ENCODE measurements around the gene VAT1.
A peak's percentile ranks its signal among the peaks of the same experiment; 100 is the strongest.
"Not testable (repeated sequence)": the region's sequence is repeated elsewhere in the genome, so short reads cannot be mapped to it uniquely, and the experiment has no call there.

The VAT1 gene

DNA sequence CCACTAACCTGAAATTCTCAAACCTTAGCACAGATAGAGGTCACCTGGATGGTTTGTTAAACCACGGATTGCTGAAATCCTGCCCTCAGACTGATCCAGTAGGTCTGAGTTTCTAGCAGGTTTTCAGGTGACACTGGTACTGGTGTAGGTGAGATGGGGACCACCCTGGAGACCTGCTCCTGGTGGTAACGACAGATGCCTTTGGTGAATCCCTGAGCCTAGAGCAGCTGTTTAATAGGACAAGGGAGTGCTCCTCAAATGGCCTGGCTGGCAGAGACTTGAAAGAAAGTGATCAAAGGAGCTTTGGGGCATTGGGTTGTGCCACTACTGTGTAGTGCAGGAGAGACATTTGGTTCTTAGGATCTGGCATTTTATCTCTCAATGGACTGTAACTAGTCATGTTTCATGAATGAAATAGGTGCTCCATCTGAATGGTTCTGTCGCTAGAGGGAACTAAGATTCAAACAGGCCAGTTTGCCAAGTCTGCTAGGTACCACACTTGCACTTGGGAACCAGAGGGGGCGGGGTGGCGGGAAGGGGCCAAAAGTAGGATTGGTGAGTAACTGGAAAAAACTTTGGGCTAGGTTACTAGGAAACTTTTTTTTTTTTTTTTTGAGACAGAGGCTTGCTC is 18.5 kb downstream of the VAT1 start:
- DNase-seq: no peak

DNA sequence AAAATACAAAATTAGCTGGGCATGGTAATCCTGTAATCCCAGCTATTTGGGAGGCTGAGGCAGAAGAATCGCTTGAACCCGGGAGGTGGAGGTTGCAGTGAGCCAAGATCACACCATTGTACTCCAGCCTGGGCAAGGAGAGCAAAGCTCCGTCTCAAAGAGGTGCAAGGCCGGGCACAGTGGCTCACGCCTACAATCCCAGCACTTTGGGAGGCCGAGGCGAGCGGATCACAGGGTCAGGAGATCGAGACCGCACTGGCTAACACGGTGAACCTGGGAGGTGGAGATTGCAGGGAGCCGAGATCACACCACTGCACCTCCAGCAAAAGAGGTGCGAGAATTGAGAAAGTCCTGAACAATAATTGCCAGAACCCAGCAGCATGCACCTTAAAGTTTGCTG is 21.3 kb downstream of the VAT1 start:
- DNase-seq: not testable (repeated sequence)

DNA sequence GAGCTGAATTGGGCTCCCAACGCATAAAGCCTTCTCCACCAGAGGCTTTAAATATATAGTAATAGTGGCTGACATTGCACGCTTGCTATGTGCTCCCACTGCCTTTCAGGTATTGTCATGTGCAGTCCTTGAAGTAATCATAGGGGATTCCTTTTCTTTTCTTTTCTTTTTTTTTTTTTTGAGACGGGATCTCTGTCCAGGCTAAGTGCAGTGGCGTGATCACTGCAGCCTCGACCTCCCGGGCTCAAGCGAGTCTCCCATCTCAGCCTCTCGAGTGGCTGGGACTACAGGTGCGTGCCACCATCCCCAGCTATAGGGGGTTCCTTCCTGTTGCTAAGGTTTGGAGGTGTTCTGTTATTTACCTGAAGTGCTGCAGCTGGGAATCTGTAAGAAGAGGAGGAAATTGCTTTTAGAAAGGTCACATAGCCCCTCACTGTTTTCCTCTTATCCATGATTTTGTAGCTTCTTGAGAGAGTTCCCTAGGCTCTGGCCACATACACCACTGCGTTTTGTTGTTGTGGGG is 23.1 kb downstream of the VAT1 start:
- no peak for DNase-seq

DNA sequence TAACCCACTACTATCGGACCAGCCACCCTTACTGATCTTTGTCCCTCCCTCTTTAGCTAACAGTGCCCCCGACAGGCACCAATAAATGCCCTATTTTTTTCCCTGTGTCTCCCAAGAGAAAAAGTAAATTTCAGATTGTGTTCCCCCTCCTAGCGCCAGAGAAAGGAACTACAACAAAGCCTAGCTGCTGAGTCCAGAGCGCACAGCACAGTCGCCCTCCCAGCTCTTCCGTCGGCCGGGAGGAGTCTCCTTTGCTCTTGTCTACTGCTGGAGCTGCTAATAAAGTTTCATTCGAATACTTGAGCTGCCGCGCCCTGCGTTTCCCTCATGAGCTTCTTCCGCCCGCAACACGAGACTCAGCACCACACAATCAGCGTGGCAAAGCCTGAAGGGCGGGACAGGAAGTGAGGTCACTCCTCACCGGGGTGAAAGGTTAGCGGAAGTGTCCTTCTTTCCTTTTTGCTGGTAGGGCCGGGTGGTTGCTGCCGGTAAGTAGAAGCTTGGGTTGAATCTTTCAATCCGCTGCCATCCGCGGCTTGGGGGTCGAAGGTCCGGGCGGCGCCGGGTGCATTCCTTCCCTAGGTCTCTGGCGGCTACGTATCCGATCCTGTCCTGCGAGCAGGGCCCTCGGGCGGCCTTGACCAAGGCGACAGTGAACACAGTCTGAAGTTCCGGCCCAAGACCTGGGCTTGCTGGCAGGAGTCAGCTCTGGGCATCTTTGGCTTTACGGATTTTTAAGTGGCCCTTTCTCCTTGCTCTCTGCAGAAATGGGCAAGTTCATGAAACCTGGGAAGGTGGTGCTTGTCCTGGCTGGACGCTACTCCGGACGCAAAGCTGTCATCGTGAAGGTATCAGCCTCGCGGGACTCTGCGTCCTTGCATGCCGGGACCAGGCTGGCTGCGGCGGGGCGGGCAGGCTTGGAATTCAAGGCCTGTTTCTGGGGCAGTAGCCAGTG is 23.9 kb downstream of the VAT1 start, which contains the start of gene RPL27:
Gene RPL27, plus strand, starts transcription at position 436 of the 955 bp plus-strand sequence. Its CDS starts 332 bp downstream, at position 768.
- DNase-seq: peak; percentile 100

DNA sequence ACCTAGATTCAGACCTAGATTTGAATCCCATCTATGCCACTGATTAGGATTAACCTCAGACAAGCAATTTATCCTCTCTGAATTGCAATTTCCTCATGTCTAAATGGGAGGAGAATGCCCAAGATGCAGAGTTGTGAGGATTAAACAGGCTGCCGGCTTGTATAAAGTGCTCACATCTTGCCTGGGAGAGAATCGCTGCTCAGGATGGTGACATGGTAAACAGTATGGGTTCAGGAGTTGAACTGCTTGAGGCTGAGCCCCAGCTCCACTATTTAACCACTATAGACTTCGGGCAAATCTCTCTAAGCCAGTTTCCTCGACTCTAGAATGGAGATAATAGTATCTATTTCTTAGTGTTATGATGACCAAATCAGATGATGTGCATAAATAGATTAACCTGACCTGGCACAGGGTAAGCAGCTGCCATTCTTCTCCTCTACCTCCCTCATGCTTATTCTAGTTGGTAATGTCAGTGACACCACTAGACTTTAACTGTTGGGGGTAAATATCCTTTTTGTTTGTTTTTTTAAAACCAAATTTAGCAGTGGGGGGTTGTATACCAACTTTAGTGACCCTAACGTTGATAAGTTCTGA is 24.7 kb downstream of the VAT1 start:
- DNase-seq: no peak

DNA sequence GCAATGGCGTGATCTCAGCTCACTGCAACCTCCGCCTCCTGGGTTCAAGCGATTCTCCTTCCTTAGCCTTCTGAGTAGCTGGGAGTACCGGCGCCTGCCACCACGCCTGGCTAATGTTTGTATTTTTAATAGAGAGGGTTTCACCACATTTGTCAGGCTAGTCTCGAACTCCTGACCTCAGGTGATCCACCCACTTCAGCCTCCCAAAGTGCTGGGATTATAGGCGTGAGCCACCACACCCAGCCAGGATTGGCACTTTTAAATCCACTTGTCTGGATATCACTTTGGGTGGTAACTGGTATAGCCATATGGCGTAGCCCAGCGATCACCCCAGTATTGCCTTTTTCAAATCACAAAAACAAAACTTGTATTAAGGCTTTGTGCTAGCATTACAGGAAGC is 28.3 kb downstream of the VAT1 start:
- DNase-seq: not testable (repeated sequence)

DNA sequence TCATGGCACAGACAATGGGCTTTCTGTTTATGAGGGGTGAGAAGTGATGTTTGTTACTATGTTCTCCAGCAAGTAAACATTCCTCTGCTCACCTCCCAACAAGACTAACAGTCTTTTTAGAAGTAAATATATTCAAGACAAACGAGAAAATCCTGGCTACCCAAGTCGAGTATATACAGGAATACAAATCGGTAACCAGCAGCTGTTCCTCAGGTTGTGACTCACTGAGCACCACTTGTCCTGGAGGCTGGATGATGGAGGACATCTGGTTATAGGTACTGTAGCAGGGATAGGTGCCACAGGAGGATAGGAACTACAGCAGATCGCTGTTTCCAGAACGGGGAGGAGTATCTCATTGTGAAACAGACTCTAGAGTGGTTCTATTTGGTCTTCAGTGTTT is 29.3 kb downstream of the VAT1 start:
- no peak for DNase-seq

DNA sequence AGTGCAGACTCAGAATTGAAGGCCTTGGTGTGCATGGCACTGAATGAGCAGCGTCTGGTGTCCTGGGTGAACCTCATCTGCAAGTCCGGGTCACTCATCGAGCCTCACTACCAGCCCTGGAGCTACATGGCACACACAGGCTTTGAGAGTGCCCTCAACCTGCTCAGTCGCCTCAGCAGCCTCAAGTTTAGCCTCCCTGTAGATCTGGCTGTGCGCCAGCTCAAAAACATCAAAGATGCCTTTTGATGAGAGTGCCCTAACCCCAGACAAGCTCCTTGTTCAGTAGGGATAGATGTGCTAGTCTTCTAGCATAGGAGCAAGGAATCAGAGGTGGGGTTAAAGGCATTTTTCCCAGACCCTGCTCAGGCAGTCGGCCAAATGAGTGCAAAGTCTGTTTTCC is 30.7 kb downstream of the VAT1 start:
- no peak for DNase-seq

DNA sequence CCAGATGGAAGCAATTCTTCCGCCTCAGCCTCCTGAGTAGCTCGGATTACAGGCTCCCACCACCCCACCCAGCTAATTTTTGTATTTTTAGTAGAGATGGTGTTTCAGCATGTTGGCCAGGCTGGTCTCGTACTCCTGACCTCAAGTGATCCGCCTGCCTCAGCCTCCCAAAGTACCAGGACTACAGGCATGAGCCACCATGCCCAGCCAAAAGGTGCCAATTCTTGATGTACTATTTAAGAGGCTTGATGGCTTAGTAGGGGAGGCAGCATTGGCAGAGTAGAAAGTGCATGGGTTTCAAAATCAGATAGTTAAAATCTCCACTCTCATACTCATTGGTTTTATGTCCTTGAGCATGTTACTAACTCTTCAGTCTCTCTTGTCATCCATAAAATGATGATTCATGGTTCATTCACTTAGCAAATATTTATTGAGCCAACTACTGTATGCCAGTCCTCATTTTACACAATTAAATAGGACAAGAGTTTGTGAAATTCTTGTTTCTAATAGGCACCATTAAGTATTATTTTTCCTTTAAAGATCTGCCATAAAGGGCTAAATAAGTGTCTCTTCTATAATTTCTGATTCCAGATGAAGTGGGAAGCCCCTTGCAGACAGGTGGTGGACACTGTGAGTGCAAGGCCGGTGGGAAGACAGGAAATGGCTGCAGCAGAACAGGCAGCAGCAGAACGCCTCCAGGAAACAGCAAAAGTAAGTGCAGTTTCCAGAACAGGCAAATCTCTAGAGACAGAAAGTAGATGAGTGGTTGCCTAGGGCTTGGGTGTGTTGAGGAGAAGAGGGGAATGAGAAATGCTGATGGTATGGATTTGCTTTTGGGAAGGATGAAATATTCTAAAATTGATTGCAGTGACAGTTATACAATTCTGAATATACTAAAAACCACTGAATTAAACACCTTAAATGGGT is 32.2 kb downstream of the VAT1 start:
- DNase-seq: no peak

DNA sequence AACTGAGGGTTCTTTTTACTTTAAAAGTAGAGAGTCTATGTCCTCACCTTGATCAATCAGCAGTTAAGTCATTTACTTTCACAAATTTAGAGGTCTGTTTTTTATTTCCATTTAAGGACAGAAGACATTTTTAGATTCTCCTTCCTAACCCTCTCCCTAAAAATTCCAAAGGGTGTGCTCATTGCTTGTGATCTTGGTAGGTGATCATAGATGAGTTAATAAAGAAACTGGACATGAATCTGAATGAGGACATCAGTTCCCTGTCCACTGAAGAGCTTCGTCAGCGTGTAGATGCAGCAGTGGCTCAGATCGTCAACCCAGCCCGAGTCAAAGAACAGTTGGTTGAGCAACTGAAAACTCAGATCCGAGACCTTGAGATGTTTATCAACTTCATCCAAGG is 33.0 kb downstream of the VAT1 start:
- no peak for DNase-seq

DNA sequence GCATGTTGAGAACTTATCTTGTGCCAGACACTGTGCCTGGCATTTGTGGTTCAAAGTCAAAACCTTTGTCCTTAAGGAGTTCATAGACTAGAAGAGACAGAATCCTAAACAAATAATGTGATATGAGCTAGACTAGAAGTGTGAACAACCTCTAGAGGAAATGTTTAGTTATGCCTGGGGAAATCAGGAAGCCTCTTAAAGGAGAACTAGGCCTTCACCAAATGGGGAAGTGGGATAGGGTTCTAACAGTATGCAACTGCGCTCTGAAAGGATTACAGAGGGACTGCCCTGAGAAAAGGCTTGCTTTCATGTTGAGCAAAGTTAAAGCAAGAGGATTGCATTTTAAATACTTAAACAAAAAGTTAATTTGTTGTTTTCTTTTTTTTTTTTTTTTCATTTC is 37.0 kb downstream of the VAT1 start:
- peak; percentile 97 for DNase-seq

DNA sequence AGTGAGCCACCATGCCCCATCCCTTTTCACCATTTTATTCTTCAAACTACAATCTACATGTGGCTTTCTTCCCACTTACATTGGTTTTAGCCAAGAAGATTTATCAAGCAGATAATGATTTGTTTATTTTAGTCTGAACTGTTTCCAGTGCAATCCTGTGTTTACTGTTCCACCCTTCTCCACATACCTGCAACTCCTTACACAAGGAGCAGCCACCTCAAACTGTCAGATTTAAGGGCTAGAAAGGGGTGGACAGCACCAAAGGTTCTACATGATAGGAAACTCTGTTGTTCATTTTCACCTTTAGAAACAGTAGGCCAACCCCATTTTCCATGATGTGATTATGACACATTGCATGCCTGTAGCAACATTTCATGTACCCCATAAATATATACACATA is 39.9 kb downstream of the VAT1 start:
- no peak for DNase-seq

DNA sequence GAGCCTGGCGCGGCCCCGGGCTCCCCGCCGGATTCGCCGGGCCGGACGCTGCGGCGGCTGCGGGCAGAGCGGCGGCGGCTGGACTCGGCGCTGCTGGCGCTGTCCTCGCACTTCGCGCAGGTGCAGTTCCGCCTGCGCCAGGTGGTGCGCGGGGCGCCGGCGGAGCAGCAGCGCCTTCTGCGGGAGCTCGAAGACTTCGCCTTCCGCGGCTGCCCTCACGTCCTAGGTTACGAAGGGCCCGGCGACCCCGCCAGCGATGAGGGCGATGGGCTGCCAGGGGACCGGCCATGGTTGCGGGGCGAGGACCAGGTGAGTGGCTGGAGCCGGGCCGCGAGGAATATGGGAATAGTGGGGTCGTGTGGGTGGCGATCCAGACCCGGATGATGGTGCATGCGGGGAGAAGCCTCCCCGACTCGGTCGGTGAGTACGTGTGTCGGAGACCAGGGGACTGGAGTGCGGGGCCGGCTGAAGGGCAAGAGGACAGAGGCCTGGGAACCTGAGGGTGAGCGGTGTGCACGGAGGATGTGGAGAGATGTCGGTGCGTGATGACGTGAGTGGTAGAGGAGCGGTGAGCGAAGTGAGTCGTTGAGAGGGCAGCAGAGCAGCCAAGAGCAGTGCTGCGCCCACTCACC is 41.3 kb downstream of the VAT1 start:
- peak; percentile 10 for DNase-seq

DNA sequence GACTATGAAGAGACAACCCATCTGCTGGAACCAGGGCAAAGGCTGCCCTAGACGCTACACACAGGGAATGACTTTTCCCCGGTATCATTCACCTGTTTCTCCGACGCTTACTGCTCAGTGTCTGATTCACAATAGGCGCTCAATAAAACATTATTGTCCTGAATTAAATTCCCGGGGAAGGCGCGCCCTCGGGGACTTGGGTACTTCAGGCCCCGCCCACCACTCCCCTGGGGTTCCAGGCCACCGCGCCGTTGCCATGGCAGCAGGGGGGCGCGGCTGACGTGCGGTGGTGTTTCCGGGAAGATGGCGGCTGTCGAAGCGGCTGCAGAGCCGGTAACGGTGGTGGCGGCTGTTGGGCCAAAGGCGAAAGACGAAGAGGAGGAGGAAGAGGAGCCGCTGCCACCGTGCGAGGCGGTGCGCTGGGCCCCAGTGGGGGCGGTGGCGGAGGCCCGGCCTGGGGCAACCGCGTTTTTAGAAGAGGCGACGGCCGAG is 41.9 kb downstream of the VAT1 start, which contains the start of gene RUNDC1:
Gene RUNDC1, plus strand, starts transcription at position 292 of the 492 bp plus-strand sequence. Its CDS starts 12 bp downstream, at position 304.
- DNase-seq: peak; percentile 81

DNA sequence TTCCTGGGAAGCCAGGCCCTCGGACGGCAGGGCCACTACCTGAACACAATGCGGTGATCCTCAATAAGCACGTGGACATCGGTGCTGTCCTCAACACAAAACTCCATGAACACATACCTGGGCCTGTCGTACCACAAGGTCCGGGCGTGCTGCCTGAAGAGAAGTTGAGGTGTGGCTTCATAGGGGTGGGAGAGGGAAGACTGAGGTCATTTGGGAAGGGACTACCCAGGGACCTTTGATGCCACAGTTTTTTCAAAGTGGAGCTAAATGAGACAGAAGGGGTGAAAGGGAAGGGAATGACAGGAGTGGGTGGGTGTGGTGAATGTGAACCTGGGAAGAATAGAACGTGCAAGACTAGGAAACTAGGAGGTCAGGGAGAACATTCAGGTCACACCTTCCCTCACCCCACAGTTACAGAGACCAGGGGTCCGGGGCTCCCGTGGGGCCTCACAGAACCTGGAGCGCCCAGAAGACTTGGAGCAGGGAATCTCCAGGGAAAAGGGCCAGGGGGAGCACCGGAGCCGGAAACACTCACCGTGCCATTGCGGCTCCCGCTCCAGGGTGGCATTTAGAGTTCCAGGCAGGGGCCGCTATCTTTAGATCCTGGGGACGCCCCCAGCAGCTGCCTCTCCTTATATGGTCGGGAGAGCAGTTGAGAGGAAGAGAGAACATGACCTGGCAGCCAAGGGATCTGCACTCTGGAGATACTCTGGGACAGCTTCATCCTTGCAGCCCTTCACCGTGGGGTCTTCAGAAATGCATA is 42.5 kb downstream of the VAT1 start, which contains the start of gene PTGES3L:
Gene PTGES3L, minus strand, starts transcription at position 570 of the 763 bp plus-strand sequence. Its CDS starts 27 bp downstream, at position 543.
- peak; percentile 62 for DNase-seq

DNA sequence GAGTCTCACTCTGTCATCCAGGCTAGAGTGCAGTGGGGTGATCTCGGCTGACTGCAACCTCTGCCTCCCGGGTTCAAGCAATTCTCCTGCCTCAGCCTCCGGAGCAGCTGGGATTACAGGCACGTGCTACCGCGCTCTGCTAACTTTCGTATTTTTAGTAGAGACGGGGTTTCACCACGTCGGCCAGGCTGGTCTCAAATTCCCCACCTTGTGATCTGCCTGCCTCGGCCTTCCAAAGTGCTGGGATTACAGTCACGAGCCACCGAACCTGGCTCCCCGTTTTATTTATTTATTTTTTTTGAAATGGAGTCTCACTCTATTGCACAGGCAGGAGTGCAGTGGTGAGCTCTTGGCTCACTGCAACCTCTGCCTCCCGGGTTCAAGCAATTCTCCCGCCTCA is 46.5 kb downstream of the VAT1 start:
- DNase-seq: not testable (repeated sequence)

DNA sequence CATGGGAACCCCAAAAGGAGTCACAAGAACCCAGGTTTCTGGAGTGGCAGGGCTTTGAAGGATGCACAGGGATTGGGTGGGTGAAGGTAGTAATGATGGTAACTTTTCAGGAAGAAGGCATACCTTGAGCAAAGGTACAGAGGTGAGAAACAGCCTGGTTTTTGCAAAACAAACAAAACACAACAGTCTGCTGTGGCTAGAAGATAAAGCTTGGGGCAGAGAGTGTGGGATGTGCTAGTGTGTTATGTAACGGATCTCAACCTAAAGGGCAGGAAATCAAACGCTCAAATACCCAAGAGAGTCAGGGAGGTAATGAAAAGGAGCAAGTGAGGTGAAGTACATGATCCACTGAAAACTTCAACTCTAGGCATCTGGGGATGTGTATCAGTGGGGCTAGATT is 46.9 kb downstream of the VAT1 start:
- DNase-seq: no peak

DNA sequence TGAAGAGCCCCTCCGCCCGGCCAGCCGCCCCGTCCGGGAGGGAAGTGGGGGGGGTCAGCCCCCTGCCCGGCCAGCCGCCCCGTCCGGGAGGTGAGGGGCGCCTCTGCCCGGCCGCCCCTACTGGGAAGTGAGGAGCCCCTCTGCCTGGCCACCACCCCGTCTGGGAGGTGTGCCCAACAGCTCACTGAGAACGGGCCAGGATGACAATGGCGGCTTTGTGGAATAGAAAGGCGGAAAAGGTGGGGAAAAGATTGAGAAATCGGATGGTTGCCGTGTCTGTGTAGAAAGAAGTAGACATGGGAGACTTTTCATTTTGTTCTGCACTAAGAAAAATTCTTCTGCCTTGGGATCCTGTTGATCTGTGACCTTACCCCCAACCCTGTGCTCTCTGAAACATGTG is 48.9 kb downstream of the VAT1 start:
- DNase-seq: not testable (repeated sequence)

DNA sequence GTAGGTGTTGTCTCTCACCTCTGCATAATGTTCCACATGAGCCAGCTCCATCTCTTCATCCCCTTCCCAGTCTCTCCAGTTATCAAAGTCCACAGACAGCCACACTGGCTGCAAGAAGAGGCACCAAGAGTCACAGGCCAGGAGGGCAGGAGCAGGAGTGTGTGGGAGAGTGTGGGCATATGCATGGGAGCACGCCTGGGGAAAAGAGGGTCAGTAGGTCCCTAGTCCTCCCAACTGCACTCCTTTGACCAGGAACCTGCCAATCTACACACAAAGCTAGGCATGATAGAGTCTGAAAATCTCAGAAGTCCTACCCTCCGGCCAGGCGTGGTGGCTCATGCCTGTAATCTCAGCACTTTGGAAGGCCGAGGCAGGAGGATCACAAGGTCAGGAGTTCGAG is 50.6 kb downstream of the VAT1 start:
- no peak for DNase-seq

DNA sequence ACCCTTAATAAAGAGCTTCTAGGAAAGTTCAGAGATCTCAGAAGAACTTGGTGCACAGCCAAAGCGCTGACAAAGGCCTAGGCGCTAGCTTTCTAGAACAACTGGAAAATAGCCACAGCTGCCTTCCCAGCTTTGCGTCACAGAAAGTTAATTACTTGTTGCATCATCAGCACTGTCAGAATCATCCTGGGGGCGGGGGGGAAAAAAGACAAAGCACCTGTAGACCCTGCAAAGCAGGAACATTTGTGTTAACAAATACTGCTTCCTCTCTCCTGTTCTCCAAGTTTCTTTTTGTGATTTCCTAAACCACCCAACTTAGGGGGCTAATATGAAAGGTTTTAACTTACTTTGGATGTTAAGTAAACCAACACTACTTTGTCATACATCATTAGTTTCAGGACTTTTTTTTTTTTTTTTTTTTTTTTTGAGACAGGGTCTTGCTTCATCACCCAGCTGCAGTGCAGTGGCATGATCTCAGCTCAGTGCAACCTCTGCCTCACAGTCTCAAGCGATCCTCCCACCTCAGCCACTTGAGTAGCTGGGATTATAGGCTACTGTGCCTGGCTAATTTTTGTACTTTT is 53.1 kb downstream of the VAT1 start:
- DNase-seq: peak; percentile 74

Measured in MV-4-11 (cell line).